HG03066 (cell line): ENCODE results near the gene NEO1.

ENCODE experiments used
- ATAC-seq: cut with Tn5 transposase; IDR thresholded peaks from one replicate; pipeline ENCODE4 v1.9.1; 2021; ENCODE audit warnings: low read depth; ENCODE audit not compliant: unreplicated experiment

The NEO1 gene

GRCh38 chr15:73247331-73247730, 195.1 kb downstream of the NEO1 start:
- no peak for ATAC-seq

GRCh38 chr15:73249499-73249898, 197.2 kb downstream of the NEO1 start:
- ATAC-seq = no peak

GRCh38 chr15:73254598-73254997, 202.3 kb downstream of the NEO1 start:
- no peak for ATAC-seq

- ATAC-seq = no peak
Measured at GRCh38 chr15:73258271-73259108, 206.2 kb downstream of the NEO1 start.

GRCh38 chr15:73264881-73265280, 212.6 kb downstream of the NEO1 start:
- no peak for ATAC-seq

GRCh38 chr15:73265536-73266153, 213.4 kb downstream of the NEO1 start:
- ATAC-seq = no peak

- no peak for ATAC-seq
Measured at GRCh38 chr15:73268457-73268856, 216.2 kb downstream of the NEO1 start.

GRCh38 chr15:73270366-73271097, 218.3 kb downstream of the NEO1 start:
- ATAC-seq = no peak

GRCh38 chr15:73273181-73274002, 221.1 kb downstream of the NEO1 start:
- ATAC-seq = no peak

GRCh38 chr15:73275862-73276261, 223.6 kb downstream of the NEO1 start:
- ATAC-seq = no peak

- ATAC-seq = no peak
Measured at GRCh38 chr15:73282567-73283365, 230.5 kb downstream of the NEO1 start.

- no peak for ATAC-seq
Measured at GRCh38 chr15:73283366-73283962, 231.2 kb downstream of the NEO1 start.

GRCh38 chr15:73284090-73284716, 231.9 kb downstream of the NEO1 start:
- no peak for ATAC-seq

- ATAC-seq = no peak
Measured at GRCh38 chr15:73286311-73286710, 234.0 kb downstream of the NEO1 start.

GRCh38 chr15:73287019-73287418, 234.8 kb downstream of the NEO1 start:
- ATAC-seq = no peak

GRCh38 chr15:73291441-73291840, 239.2 kb downstream of the NEO1 start:
- no peak for ATAC-seq

- ATAC-seq = no peak
Measured at GRCh38 chr15:73293773-73294172, 241.5 kb downstream of the NEO1 start.

GRCh38 chr15:73295630-73296286, 243.5 kb downstream of the NEO1 start:
- no peak for ATAC-seq
